ENCODE results near the gene AHCYL1.
"Not testable (repeated sequence)": the region's sequence is repeated elsewhere in the genome, so short reads cannot be mapped to it uniquely, and the experiment has no call there.

Gene AHCYL1

GRCh38 chr1:110002695-110003094 lies 18.1 kb downstream of the AHCYL1 start:
- peak; percentile 24 for DNase-seq

- peak; percentile 94 for DNase-seq
These were observed 19.3 kb downstream of the AHCYL1 start for GRCh38 chr1:110003747-110004428.

- no peak for DNase-seq
These were observed 20.0 kb downstream of the AHCYL1 start for GRCh38 chr1:110004583-110004982.

GRCh38 chr1:110005971-110006370 lies 21.4 kb downstream of the AHCYL1 start:
- no peak for DNase-seq

- DNase-seq: no peak
These were observed 22.0 kb downstream of the AHCYL1 start for GRCh38 chr1:110006516-110006915.

- DNase-seq: no peak
These were observed 22.7 kb downstream of the AHCYL1 start for GRCh38 chr1:110007046-110007830.

GRCh38 chr1:110008971-110009565 lies 24.5 kb downstream of the AHCYL1 start:
- no peak for DNase-seq

- peak; percentile 56 for DNase-seq
These were observed 27.0 kb downstream of the AHCYL1 start for GRCh38 chr1:110011527-110012041.

GRCh38 chr1:110012100-110012780 lies 27.7 kb downstream of the AHCYL1 start:
- DNase-seq: no peak

GRCh38 chr1:110017792-110018191 lies 33.2 kb downstream of the AHCYL1 start:
- no peak for DNase-seq

GRCh38 chr1:110018396-110018795 lies 33.8 kb downstream of the AHCYL1 start:
- no peak for DNase-seq

GRCh38 chr1:110019770-110020169 lies 35.2 kb downstream of the AHCYL1 start:
- no peak for DNase-seq

- no peak for DNase-seq
These were observed 36.7 kb downstream of the AHCYL1 start for GRCh38 chr1:110021285-110021684.

- DNase-seq: peak; percentile 18
These were observed 40.0 kb downstream of the AHCYL1 start for GRCh38 chr1:110024613-110025012.

GRCh38 chr1:110030687-110031086 lies 46.1 kb downstream of the AHCYL1 start:
- not testable (repeated sequence) for DNase-seq

- DNase-seq: no peak
These were observed 47.8 kb downstream of the AHCYL1 start for GRCh38 chr1:110032327-110032726.

GRCh38 chr1:110033421-110033820 lies 48.9 kb downstream of the AHCYL1 start:
- DNase-seq: no peak

GRCh38 chr1:110034040-110034450 lies 49.5 kb downstream of the AHCYL1 start:
- DNase-seq: no peak

- DNase-seq: peak; percentile 97
These were observed 50.1 kb downstream of the AHCYL1 start, which contains the start of gene STRIP1 for GRCh38 chr1:110034451-110035235. Gene STRIP1, plus strand, starts transcription at chr1:110034624. Its CDS starts 14 bp downstream, at chr1:110034638.

GRCh38 chr1:110035236-110035752 lies 50.7 kb downstream of the AHCYL1 start:
- no peak for DNase-seq

GRCh38 chr1:110038271-110038670 lies 53.7 kb downstream of the AHCYL1 start:
- DNase-seq: no peak

- no peak for DNase-seq
These were observed 55.1 kb downstream of the AHCYL1 start for GRCh38 chr1:110039641-110040040.
